Liver (tissue), 9 donors: Measurements from ENCODE around the gene TMEM234. TPM values are rescaled to one million over a fixed set of nuclear protein-coding genes. Genes with fewer than 3 reads are reported as not detected.
A peak's percentile ranks its signal among the peaks of the same experiment; 100 is the strongest.

Experiments used
- DNase-seq: peaks from one replicate; pipeline ENCODE4 v3.0.0-alpha.2; 2017; ENCODE audit warnings: low spot score
- H3K27ac ChIP-seq, 2 donors: one replicate each; pipeline ENCODE4 v1.7.0; 2013; ENCODE audit warnings: inconsistent platforms in 2 of 2, low read length in 2 of 2, control low read depth in 1 of 2, low read depth in 1 of 2, mild to moderate bottlenecking in 1 of 2
- H3K27me3 ChIP-seq, 4 donors: one replicate each; pipeline versions ENCODE4 v1.6.1 to v1.7.0; 2013; ENCODE audit warnings: low read length in 3 of 4, inconsistent platforms in 1 of 4, mild to moderate bottlenecking in 1 of 4, moderate library complexity in 1 of 4; ENCODE audit not compliant: control insufficient read depth in 4 of 4, insufficient read depth in 4 of 4
- H3K36me3 ChIP-seq, 4 donors: one replicate each; pipeline versions ENCODE4 v1.6.1 to v1.7.0; 2013; ENCODE audit warnings: low read length in 3 of 4, mild to moderate bottlenecking in 3 of 4, low read depth in 1 of 4, moderate library complexity in 1 of 4; ENCODE audit not compliant: control insufficient read depth in 4 of 4, insufficient read depth in 3 of 4
- H3K4me1 ChIP-seq, 4 donors: one replicate each; pipeline versions ENCODE4 v1.6.1 to v1.7.0; 2013; ENCODE audit warnings: low read length in 3 of 4, mild to moderate bottlenecking in 3 of 4, moderate library complexity in 1 of 4; ENCODE audit not compliant: control insufficient read depth in 4 of 4, insufficient read depth in 4 of 4
- H3K4me3 ChIP-seq, 3 donors: one replicate each; pipeline versions ENCODE4 v1.6.1 to v1.7.0; 2013; ENCODE audit warnings: low read length in 3 of 3, control low read depth in 1 of 3, low read depth in 1 of 3, mild to moderate bottlenecking in 1 of 3
- H3K9ac ChIP-seq, 2 donors: one replicate each; pipeline ENCODE4 v1.7.0; 2013; ENCODE audit warnings: low read length in 2 of 2, mild to moderate bottlenecking in 2 of 2, moderate library complexity in 2 of 2, control low read depth in 1 of 2, low read depth in 1 of 2
- H3K9me3 ChIP-seq, 4 donors: one replicate each; pipeline versions ENCODE4 v1.6.1 to v1.7.0; 2013; ENCODE audit warnings: low read length in 3 of 4; ENCODE audit not compliant: control insufficient read depth in 4 of 4
- EGR1 ChIP-seq, 2 donors: IDR thresholded peaks; 2 replicates each; pipeline ENCODE4 v1.6.1; 2016 to 2018; ENCODE audit warnings: antibody characterized with exemption in 2 of 2, low read depth in 2 of 2
- FOXA1 ChIP-seq: IDR thresholded peaks from 2 replicates; pipeline ENCODE4 v1.6.1; 2016; ENCODE audit warnings: antibody characterized with exemption
- FOXA2 ChIP-seq: IDR thresholded peaks from 2 replicates; pipeline ENCODE4 v1.6.1; 2016; ENCODE audit warnings: antibody characterized with exemption
- GABPA ChIP-seq, 2 donors: IDR thresholded peaks in 1 of 2; conservative IDR thresholded peaks in 1 of 2; 2 replicates each; pipeline ENCODE4 v1.6.1; 2016; ENCODE audit warnings: antibody characterized with exemption in 2 of 2, mild to moderate bottlenecking in 1 of 2, moderate library complexity in 1 of 2
- HNF4A ChIP-seq, 2 donors: conservative IDR thresholded peaks; 2 replicates each; pipeline ENCODE4 v1.6.1; 2016; ENCODE audit warnings: antibody characterized with exemption in 2 of 2, mild to moderate bottlenecking in 2 of 2
- HNF4G ChIP-seq: IDR thresholded peaks from 2 replicates; pipeline ENCODE4 v1.6.1; 2016; ENCODE audit warnings: antibody characterized with exemption
- JUND ChIP-seq, 2 donors: IDR thresholded peaks; 2 replicates each; pipeline ENCODE4 v1.6.1; 2016; ENCODE audit warnings: antibody characterized with exemption in 2 of 2
- NR2F2 ChIP-seq: IDR thresholded peaks from 2 replicates; pipeline ENCODE4 v1.6.1; 2016; ENCODE audit warnings: antibody characterized with exemption
- RAD21 ChIP-seq, 2 donors: IDR thresholded peaks; 2 replicates each; pipeline ENCODE4 v1.6.1; 2016; ENCODE audit warnings: antibody characterized with exemption in 2 of 2, mild to moderate bottlenecking in 2 of 2
- RXRA ChIP-seq, 2 donors: IDR thresholded peaks; 2 replicates each; pipeline ENCODE4 v1.6.1; 2017 to 2018; ENCODE audit warnings: antibody characterized with exemption in 2 of 2, mild to moderate bottlenecking in 1 of 2
- SP1 ChIP-seq: IDR thresholded peaks from 2 replicates; pipeline ENCODE4 v1.6.1; 2018; ENCODE audit warnings: antibody characterized with exemption, mild to moderate bottlenecking
- TAF1 ChIP-seq: conservative IDR thresholded peaks from 2 replicates; pipeline ENCODE4 v1.6.1; 2016; ENCODE audit warnings: antibody characterized with exemption, mild to moderate bottlenecking
- YY1 ChIP-seq: IDR thresholded peaks from 2 replicates; pipeline ENCODE4 v1.6.1; 2016; ENCODE audit warnings: antibody characterized with exemption, mild to moderate bottlenecking
- WGBS: extraction: QIAGEN DNeasy Blood & Tissue Kit; methylation state at CpG from one replicate; pipeline ENCODE4 v1.1.7; 2013; 5-methylcytosine and 5-hydroxymethylcytosine counted together
- polyA plus RNA-seq, 2 donors: library from polyadenylated mRNA; stranded (reverse) in 1 of 2; unstranded in 1 of 2; fragments of 200-250 nt in 1 of 2; fragments of >200 nt in 1 of 2; fragmentation: Nextera tagmentation in 1 of 2; extraction: Ambion mirVana in 1 of 2; gene quantifications; one replicate each; pipeline versions ENCODE4 v1.2.1 to v1.2.3, GENCODE V29; 2013 to 2015
- total RNA-seq, 2 donors: library from RNA; depleted of rRNA; stranded (reverse); fragments of >200 nt; gene quantifications; one replicate each; pipeline ENCODE4 v1.2.3, GENCODE V29; 2014
- TF ChIP-seq, protein P1 (sequence below): IDR thresholded peaks from 2 replicates; pipeline ENCODE4 v1.6.1; 2016; ENCODE audit warnings: antibody characterized with exemption, mild to moderate bottlenecking
- TF ChIP-seq, protein P2 (sequence below): IDR thresholded peaks from 2 replicates; pipeline ENCODE4 v1.6.1; 2016; ENCODE audit warnings: antibody characterized with exemption
- TF ChIP-seq, protein P3 (sequence below): fragments of 150-350 bp; IDR thresholded peaks from 2 replicates; pipeline ENCODE4 v1.5.1; 2017; ENCODE audit warnings: improper control_type of control experiment, low read depth, low read length; ENCODE audit not compliant: missing input control
- TF ChIP-seq, protein P4 (sequence below): IDR thresholded peaks from 2 replicates; pipeline ENCODE4 v1.6.1; 2016; ENCODE audit warnings: antibody characterized with exemption
- TF ChIP-seq, protein P5 (sequence below): IDR thresholded peaks from 2 replicates; pipeline ENCODE4 v1.6.1; 2016; ENCODE audit warnings: antibody characterized with exemption
- donor health status: healthy.
- donor health status: healthy.
- donor health status: healthy.
- donor health status: healthy.
- donor health status: healthy.

Gene TMEM234
- total and polyA plus RNA-seq, 4 donors = 5.4 to 6.8 (median 6.1) TPM

DNA sequence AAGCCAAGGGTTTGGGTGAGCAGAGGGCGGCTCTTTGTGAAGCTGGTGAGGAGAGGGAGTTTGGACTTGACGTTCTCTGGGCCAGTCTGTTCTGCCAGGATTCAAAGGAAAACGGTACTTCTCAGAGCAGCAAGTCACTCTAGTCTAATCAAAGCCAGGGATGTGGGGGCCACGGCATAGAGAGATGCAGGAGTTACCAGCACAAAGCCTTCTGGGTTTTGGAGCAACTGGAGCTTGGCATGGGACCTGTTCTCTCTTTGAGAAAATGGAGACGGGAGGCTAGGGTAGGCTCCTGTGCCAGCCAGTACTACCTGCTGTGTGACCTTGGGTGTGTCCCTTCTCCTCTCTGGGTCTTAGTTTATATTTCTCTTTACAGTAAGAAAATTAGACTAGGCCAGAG is 40.6 kb downstream of the TMEM234 start (continued):
- TF ChIP-seq, protein P1, sequence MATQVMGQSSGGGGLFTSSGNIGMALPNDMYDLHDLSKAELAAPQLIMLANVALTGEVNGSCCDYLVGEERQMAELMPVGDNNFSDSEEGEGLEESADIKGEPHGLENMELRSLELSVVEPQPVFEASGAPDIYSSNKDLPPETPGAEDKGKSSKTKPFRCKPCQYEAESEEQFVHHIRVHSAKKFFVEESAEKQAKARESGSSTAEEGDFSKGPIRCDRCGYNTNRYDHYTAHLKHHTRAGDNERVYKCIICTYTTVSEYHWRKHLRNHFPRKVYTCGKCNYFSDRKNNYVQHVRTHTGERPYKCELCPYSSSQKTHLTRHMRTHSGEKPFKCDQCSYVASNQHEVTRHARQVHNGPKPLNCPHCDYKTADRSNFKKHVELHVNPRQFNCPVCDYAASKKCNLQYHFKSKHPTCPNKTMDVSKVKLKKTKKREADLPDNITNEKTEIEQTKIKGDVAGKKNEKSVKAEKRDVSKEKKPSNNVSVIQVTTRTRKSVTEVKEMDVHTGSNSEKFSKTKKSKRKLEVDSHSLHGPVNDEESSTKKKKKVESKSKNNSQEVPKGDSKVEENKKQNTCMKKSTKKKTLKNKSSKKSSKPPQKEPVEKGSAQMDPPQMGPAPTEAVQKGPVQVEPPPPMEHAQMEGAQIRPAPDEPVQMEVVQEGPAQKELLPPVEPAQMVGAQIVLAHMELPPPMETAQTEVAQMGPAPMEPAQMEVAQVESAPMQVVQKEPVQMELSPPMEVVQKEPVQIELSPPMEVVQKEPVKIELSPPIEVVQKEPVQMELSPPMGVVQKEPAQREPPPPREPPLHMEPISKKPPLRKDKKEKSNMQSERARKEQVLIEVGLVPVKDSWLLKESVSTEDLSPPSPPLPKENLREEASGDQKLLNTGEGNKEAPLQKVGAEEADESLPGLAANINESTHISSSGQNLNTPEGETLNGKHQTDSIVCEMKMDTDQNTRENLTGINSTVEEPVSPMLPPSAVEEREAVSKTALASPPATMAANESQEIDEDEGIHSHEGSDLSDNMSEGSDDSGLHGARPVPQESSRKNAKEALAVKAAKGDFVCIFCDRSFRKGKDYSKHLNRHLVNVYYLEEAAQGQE = no peak
- TF ChIP-seq HNF4G = no peak
- TF ChIP-seq YY1 = no peak
- TF ChIP-seq HNF4A (conservative IDR thresholded peaks at IDR 0.05) = no peak

DNA sequence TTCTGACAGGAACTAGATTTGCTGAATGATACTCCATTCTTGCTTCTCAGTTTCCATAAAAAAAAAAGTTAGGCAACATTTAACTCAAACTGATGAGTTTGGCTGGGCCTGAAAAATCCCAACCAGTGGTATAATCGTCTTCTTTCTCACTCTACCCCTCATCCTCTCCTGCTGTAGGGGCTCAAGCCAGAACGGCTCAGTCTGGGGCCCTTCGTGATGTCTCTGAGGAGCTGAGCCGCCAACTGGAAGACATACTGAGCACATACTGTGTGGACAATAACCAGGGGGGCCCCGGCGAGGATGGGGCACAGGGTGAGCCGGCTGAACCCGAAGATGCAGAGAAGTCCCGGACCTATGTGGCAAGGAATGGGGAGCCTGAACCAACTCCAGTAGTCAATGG is 41.1 kb downstream of the TMEM234 start:
- peak overlapping the region in 1 of 2 donors; percentile 66 for H3K9ac ChIP-seq
- 86% methylated on average over 9 of the region's 9 CpGs for WGBS
- no peaks in the 10 kb centered on the region for H3K9me3 ChIP-seq
- H3K27ac ChIP-seq = peak overlapping the region in 1 of 2 donors; percentile 87
- H3K4me3 ChIP-seq = peak overlapping the region in 2 of 3 donors; percentile 68 to 78
- no peak for TF ChIP-seq FOXA2
- TF ChIP-seq GABPA (IDR thresholded peaks at IDR 0.05 in 1 of 2, conservative IDR thresholded peaks at IDR 0.05 in 1 of 2) = no peak
- TF ChIP-seq RAD21 (IDR thresholded peaks at IDR 0.05) = no peak
- TF ChIP-seq HNF4G = no peak
- TF ChIP-seq, protein P2, sequence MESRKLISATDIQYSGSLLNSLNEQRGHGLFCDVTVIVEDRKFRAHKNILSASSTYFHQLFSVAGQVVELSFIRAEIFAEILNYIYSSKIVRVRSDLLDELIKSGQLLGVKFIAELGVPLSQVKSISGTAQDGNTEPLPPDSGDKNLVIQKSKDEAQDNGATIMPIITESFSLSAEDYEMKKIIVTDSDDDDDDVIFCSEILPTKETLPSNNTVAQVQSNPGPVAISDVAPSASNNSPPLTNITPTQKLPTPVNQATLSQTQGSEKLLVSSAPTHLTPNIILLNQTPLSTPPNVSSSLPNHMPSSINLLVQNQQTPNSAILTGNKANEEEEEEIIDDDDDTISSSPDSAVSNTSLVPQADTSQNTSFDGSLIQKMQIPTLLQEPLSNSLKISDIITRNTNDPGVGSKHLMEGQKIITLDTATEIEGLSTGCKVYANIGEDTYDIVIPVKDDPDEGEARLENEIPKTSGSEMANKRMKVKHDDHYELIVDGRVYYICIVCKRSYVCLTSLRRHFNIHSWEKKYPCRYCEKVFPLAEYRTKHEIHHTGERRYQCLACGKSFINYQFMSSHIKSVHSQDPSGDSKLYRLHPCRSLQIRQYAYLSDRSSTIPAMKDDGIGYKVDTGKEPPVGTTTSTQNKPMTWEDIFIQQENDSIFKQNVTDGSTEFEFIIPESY = no peak
- TF ChIP-seq EGR1 (IDR thresholded peaks at IDR 0.05; ENCODE audit: low read depth in 2 of 2) = no peak
- TF ChIP-seq SP1 = no peak
- TF ChIP-seq, protein P3, sequence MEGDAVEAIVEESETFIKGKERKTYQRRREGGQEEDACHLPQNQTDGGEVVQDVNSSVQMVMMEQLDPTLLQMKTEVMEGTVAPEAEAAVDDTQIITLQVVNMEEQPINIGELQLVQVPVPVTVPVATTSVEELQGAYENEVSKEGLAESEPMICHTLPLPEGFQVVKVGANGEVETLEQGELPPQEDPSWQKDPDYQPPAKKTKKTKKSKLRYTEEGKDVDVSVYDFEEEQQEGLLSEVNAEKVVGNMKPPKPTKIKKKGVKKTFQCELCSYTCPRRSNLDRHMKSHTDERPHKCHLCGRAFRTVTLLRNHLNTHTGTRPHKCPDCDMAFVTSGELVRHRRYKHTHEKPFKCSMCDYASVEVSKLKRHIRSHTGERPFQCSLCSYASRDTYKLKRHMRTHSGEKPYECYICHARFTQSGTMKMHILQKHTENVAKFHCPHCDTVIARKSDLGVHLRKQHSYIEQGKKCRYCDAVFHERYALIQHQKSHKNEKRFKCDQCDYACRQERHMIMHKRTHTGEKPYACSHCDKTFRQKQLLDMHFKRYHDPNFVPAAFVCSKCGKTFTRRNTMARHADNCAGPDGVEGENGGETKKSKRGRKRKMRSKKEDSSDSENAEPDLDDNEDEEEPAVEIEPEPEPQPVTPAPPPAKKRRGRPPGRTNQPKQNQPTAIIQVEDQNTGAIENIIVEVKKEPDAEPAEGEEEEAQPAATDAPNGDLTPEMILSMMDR = no peak
- TF ChIP-seq, protein P4, sequence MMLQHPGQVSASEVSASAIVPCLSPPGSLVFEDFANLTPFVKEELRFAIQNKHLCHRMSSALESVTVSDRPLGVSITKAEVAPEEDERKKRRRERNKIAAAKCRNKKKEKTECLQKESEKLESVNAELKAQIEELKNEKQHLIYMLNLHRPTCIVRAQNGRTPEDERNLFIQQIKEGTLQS = no peak
- TF ChIP-seq RXRA (IDR thresholded peaks at IDR 0.05) = no peak
- TF ChIP-seq HNF4A (conservative IDR thresholded peaks at IDR 0.05) = no peak
- no peak for TF ChIP-seq TAF1
- no peak for TF ChIP-seq YY1
- TF ChIP-seq FOXA1 = no peak
- TF ChIP-seq, protein P5, sequence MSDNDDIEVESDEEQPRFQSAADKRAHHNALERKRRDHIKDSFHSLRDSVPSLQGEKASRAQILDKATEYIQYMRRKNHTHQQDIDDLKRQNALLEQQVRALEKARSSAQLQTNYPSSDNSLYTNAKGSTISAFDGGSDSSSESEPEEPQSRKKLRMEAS = no peak
- no peak for TF ChIP-seq NR2F2
- TF ChIP-seq, protein P1 = no peak
- no peak for TF ChIP-seq JUND (IDR thresholded peaks at IDR 0.05)
- H3K27me3 ChIP-seq = no peaks in the 10 kb centered on the region
- no peak for DNase-seq
- peaks cover 4 to 19% (median 15%) of the 10 kb centered on the region in 4 donors for H3K36me3 ChIP-seq
- H3K4me1 ChIP-seq = peaks cover 17 to 49% (median 38%) of the 10 kb centered on the region in 4 donors
